ENCODE data around the gene C2orf76.
A peak's percentile ranks its signal among the peaks of the same experiment; 100 is the strongest.
"Not testable (repeated sequence)": the region's sequence is repeated elsewhere in the genome, so short reads cannot be mapped to it uniquely, and the experiment has no call there.

C2orf76 gene

DNA sequence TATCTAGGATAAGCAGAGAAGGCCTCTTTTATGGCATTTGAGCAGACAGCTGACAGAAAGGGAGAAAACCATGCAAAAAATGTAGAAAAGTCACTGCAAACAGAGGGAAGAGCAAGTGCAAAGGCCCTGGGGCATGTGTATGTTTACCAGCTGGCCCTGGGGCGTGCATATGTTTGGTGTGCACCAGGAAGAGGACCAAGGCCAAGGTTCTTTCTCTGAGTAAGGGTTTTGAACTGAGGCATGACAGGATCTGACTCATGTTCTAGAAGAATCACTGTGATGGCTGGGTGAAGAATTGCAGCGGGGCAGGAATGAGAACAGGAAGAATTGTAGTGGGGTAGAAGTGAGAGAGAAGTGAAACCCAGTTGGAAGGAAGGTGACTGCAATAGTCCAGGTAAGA, 73.4 kb downstream of the C2orf76 start:
- no peak for DNase-seq

DNA sequence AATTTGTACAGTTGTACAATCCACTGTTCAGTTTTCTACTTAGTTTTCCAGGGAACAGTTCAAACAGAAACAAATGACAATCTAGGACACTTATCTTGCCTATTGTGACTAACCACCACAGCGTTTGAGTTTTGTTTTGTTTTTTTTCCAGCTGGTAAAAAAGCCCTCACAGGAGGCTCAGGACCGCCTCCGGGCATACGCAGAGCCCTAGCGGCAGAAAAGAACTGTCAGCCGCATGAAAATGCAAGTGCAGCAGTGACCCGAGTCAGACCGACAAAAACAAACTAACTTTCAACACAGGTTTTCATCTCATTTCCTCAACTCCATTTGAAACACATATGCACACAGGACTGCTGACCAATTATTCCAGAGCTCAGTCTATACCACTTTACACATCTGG, 74.4 kb downstream of the C2orf76 start:
- DNase-seq = peak; percentile 54

DNA sequence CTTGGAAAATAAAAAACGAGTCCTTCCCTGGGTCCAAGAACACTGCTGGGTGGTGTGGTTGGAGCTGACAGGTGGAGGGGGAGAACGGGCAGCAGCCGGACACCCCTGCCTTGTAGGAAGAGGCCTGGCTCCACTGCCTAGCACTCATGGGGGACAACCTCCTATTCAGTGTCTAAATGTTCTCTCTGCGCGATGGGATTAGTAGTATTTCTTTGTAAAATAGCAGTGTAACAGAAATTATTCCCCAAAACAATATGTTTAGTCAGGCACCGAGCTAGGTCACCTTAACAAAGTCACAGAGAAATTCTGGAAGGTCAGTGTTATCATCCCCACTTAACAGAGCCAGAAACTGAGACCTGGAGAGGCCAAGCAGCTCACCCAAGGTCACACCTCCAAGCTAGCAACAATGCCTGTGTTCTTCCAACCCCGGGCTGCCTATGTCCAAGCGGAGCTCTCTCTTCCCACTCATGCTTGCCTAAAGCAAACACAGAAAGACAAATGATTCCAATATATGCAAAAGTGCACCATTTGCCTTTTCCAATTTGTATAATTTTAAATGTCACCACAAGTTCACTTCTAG, 75.0 kb downstream of the C2orf76 start:
- no peak for DNase-seq

- peak; percentile 59 for DNase-seq
These were observed 75.6 kb downstream of the C2orf76 start for GRCh38 chr2:119290859-119291587.

DNA sequence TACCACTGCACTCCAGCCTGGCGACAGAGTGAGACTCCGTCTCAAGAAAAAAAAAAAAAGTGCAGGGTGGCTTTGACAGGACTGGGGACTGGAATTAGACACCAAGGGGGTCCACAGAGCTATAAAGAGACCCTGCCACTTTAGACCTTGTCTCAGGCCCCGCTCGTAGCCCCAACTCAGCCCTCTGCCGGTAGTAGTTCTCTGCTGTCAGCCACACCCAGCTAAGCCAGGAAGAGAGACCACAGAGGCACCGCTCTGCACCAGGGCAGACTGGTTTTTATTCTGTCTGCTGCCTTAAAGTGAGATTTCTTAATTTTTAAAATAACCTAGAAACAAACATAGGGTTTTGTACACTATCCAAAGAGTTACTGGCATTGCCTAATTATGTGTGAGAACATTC, 77.0 kb downstream of the C2orf76 start:
- peak; percentile 27 for DNase-seq

DNA sequence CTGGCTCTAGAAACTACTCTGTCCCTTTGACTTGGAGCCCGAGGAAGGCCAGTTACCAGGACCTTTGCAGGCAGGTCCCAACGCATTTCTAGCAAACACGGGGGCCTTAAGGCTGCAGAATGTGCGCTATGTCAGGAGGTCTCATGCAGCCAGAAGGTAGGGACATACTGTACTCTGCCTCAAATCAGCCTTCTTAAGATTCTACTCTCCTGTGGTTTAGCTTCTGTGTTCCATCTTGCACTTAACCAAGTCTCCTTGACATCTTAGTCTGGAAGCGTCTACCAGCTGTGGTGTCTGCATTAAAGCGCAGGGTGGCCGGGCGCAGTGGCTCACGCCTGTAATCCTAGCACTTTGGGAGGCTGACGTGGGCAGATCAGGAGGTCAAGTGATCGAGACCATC, 77.5 kb downstream of the C2orf76 start:
- DNase-seq = peak; percentile 27

DNA sequence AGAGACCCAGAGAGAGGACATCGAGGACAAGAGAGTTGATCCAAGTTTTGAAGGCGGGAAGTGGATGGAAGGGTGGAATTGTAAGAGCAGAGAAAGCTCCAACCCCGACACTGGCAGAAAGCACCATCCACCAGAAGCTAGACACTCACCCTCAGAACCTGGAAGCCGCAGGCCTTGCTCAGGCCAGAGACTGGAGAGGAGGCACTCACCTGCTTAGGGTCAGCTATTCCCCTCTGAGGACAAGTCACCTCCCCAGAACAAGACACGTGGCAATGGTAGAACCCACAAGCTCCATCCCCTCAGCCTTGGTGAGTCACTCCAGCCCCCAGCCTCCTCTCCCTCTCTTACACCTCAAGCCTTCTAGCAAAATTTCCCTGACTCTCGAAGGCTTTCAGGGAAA, 78.1 kb downstream of the C2orf76 start:
- DNase-seq = no peak

DNA sequence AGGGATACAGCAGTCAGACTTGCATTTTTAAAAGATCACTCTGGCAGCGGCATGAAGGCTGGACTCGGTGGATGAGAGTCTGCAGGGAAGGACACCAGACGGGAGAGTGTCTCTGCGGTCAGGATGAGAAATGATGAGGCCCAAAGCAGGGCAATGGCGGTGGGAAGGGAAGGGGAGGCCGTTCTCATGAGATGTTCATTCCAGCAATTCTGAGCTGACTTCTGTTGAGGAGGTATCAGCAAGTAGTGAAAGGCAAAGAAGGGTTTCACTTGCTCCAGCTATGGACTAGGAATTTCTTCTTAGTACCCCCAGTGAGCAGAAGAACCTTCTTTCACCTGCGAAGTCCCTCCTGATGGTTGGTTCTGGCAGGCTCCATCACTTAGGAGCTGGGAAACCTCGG, 80.0 kb downstream of the C2orf76 start:
- DNase-seq = no peak

GRCh38 chr2:119283873-119284331, 82.7 kb downstream of the C2orf76 start:
- no peak for DNase-seq

- no peak for DNase-seq
These were observed 83.6 kb downstream of the C2orf76 start for GRCh38 chr2:119282996-119283511.

GRCh38 chr2:119282146-119282995, 84.3 kb downstream of the C2orf76 start:
- peak; percentile 43 for DNase-seq

DNA sequence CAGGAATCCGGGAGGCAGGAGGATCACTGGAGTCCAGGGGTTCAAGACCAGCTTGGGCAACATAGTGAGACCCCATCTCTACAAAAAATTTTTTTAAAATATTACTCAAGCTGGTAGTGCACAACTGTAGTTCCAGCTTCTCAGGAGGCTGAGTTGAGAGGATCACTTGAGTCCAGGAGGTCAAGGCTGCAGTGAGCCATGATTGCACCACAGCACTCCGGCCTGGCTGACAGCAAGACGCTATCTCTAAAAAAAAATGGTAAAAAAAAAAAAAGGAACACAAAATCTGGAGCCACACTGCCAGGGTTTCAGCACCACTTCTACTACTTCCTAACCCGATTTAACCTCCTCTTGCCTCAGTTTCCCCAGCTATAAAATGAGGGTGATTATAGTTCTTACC, 86.0 kb downstream of the C2orf76 start:
- no peak for DNase-seq

DNA sequence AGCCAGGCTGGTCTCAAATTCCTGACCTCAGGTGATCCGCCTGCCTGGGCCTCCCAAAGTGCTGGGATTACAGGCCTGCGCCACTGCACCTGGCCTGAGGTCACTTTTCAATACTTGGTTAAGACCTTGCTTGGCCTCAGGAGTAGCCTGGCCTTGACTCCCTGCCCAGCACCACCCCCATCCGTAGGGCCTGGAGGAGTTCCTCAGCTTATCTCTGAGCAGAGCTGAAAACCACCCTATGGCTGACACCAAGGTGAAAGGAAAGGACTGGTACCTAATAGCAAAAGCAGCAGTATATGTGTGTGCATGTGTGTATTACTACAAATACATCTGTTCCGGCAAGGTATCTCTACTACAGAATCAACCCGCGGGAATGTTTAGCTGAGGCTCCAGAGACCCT, 87.0 kb downstream of the C2orf76 start:
- DNase-seq = no peak

DNA sequence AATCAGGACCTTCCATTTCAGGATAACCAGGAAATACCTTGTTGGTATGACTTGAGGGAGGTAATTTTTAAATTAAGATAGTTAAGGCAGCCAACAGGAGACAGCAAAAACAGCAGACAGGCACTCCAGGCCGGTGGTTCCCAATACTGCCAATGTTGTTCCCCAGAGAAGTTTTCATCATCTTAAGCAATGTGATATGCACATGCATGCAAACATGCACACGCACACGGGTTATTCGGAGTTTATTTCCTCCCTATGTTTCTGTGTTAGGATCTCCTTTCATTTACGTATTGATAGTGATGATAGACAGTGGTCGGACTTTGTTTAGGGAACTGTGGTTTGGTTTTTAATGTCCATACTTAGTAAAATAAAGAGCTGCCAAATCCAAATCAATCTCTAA, 87.7 kb downstream of the C2orf76 start:
- no peak for DNase-seq

DNA sequence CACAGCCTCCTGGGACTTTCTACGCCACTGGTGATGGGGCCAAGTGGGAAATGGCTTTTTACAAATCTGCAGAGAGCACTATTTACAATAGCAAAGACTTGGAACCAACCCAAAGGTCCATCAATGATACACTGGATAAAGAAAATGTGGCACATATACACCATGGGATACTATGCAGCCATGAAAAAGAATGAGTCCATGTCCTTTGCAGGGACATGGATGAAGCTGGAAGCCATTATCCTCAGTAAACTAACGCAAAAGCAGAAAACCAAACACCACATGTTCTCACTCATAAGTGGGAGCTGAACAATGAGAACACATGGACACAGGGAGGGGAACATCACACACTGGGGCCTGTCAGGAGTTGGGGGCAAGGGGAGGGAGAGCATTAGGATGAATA, 88.2 kb downstream of the C2orf76 start:
- not testable (repeated sequence) for DNase-seq

- DNase-seq = no peak
These were observed 89.8 kb downstream of the C2orf76 start for GRCh38 chr2:119276864-119277263.

GRCh38 chr2:119267604-119268003, 99.0 kb downstream of the C2orf76 start:
- DNase-seq = peak; percentile 33

- no peak for DNase-seq
These were observed 100.5 kb downstream of the C2orf76 start for GRCh38 chr2:119266091-119266589.

- no peak for DNase-seq
These were observed 101.0 kb downstream of the C2orf76 start for GRCh38 chr2:119265693-119266066.

- DNase-seq = peak; percentile 73
These were observed 101.6 kb downstream of the C2orf76 start for GRCh38 chr2:119264781-119265692.

GRCh38 chr2:119263656-119264055, 103.0 kb downstream of the C2orf76 start:
- DNase-seq = peak; percentile 70

DNA sequence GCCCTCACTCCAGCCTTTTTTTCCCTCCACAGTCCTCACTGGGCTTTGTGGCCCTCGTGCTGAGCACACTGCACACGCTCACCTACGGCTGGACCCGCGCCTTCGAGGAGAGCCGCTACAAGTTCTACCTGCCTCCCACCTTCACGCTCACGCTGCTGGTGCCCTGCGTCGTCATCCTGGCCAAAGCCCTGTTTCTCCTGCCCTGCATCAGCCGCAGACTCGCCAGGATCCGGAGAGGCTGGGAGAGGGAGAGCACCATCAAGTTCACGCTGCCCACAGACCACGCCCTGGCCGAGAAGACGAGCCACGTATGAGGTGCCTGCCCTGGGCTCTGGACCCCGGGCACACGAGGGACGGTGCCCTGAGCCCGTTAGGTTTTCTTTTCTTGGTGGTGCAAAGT, 103.6 kb downstream of the C2orf76 start:
- no peak for DNase-seq

All from hematopoietic multipotent progenitor cell treated with erythropoietin and hydrocortisone succinate and interleukin-3 and kit ligand, for 4 days (in vitro differentiated cells).